Measurements from ENCODE around the gene USP4.
"Not testable (repeated sequence)": the region's sequence is repeated elsewhere in the genome, so short reads cannot be mapped to it uniquely, and the experiment has no call there.

The USP4 gene

GRCh38 chr3:49351521-49352011, 11.7 kb upstream of the USP4 start:
- DNase-seq, result no peak

GRCh38 chr3:49349348-49350114, 9.7 kb upstream of the USP4 start:
- DNase-seq, result no peak

GRCh38 chr3:49348361-49348760, 8.5 kb upstream of the USP4 start:
- not testable (repeated sequence) for DNase-seq

- DNase-seq, result no peak
Observed at GRCh38 chr3:49346797-49347251, 7.0 kb upstream of the USP4 start.

- no peak for DNase-seq
Observed at GRCh38 chr3:49343163-49343562, 3.3 kb upstream of the USP4 start.

GRCh38 chr3:49341996-49342395, 2.1 kb upstream of the USP4 start:
- DNase-seq, result no peak

- DNase-seq, result peak; percentile 14
Observed at GRCh38 chr3:49339581-49339940, 292 bp downstream of the USP4 start.

- DNase-seq, result no peak
Observed at GRCh38 chr3:49333916-49334633, 5.8 kb downstream of the USP4 start.

- no peak for DNase-seq
Observed at GRCh38 chr3:49333091-49333490, 6.8 kb downstream of the USP4 start.

- DNase-seq, result no peak
Observed at GRCh38 chr3:49329186-49329585, 10.7 kb downstream of the USP4 start.

GRCh38 chr3:49328350-49328749, 11.5 kb downstream of the USP4 start:
- DNase-seq, result not testable (repeated sequence)

- no peak for DNase-seq
Observed at GRCh38 chr3:49327485-49327884, 12.4 kb downstream of the USP4 start.

GRCh38 chr3:49324768-49325167, 15.1 kb downstream of the USP4 start:
- DNase-seq, result no peak

GRCh38 chr3:49316696-49317457, 23.0 kb downstream of the USP4 start:
- DNase-seq, result no peak

- no peak for DNase-seq
Observed at GRCh38 chr3:49313896-49314688, 25.8 kb downstream of the USP4 start.

GRCh38 chr3:49311283-49311682, 28.6 kb downstream of the USP4 start:
- DNase-seq, result no peak

- no peak for DNase-seq
Observed at GRCh38 chr3:49310677-49311076, 29.2 kb downstream of the USP4 start.

- no peak for DNase-seq
Observed at GRCh38 chr3:49305608-49306007, 34.2 kb downstream of the USP4 start.

- DNase-seq, result no peak
Observed at GRCh38 chr3:49302613-49303012, 37.2 kb downstream of the USP4 start.

- DNase-seq, result no peak
Observed at GRCh38 chr3:49300595-49300994, 39.3 kb downstream of the USP4 start.

GRCh38 chr3:49298511-49298910, 41.3 kb downstream of the USP4 start:
- no peak for DNase-seq

- no peak for DNase-seq
Observed at GRCh38 chr3:49296781-49297411, 43.0 kb downstream of the USP4 start.

All from activated gamma-delta T cell treated with Interleukin-2 at 50 U/mL for 16 hours (primary cell).